SK-N-SH (cell line): ENCODE measurements around the gene CBLN3. TPM values are rescaled to one million over a fixed set of nuclear protein-coding genes. Genes with fewer than 3 reads are reported as not detected.

Experiments used
- CTCF ChIA-PET: fragments of 300-600, 350-600 bp; formaldehyde crosslinking; extraction: SDS; loops from one replicate; lab custom pipeline; 2021; lab: Yijun Ruan, JAX
- POLR2A ChIA-PET: fragments of 350-600 bp; sonication (Branson Sonifier 250); formaldehyde crosslinking; extraction: SDS; loops from one replicate; lab custom pipeline; 2020; ENCODE audit warnings: antibody characterized with exemption, inconsistent platforms; lab: Yijun Ruan, JAX
- DNase-seq: peaks from one replicate; pipeline ENCODE4 v3.0.0; 2012
- H2AFZ ChIP-seq: fragments of 200-600 bp; sonication (generic); 2 replicates; pipeline ENCODE4 v1.8.1; 2016; ENCODE audit warnings: antibody characterized with exemption, mild to moderate bottlenecking, low read depth
- H3F3A ChIP-seq: fragments of 200-600 bp; sonication (generic); replicated peaks from 2 replicates; pipeline ENCODE3; 2016; ENCODE audit warnings: antibody characterized with exemption, mild to moderate bottlenecking; ENCODE audit not compliant: insufficient read depth
- H3K27ac ChIP-seq, 2 experiments: fragments of 200-500 bp in 1 of 2; fragments of 200-600 bp in 1 of 2; sonication (Bioruptor generic) in 1 of 2; sonication (generic), shearing (Covaris generic) in 1 of 2; 2 replicates each; pipeline versions ENCODE4 v1.5.1 to v1.6.1; 2014 to 2016; ENCODE audit warnings: low read depth in 2 of 2, inconsistent platforms in 1 of 2, low read length in 1 of 2, mild to moderate bottlenecking in 1 of 2, mixed read lengths in 1 of 2
- H3K27me3 ChIP-seq: fragments of 200-600 bp; sonication (generic), shearing (Covaris generic); 2 replicates; pipeline ENCODE4 v1.6.1; 2016; ENCODE audit warnings: mixed run types; ENCODE audit not compliant: insufficient read depth
- H3K36me3 ChIP-seq, 2 experiments: fragments of 200-500 bp in 1 of 2; fragments of 200-600 bp in 1 of 2; sonication (Bioruptor generic) in 1 of 2; sonication (generic) in 1 of 2; replicated peaks in 1 of 2; 2 replicates each; pipeline versions ENCODE3 to v1.5.1; 2014 to 2016; ENCODE audit warnings: low read length in 1 of 2, mild to moderate bottlenecking in 1 of 2; ENCODE audit not compliant: insufficient read depth in 2 of 2, control insufficient read depth in 1 of 2
- H3K4me1 ChIP-seq, 2 experiments: fragments of 200-500 bp in 1 of 2; fragments of 200-600 bp in 1 of 2; sonication (Bioruptor generic) in 1 of 2; sonication (generic), shearing (Covaris generic) in 1 of 2; 2 replicates each; pipeline versions ENCODE4 v1.5.1 to v1.6.1; 2014 to 2016; ENCODE audit warnings: low read depth in 1 of 2, low read length in 1 of 2, mixed run types in 1 of 2; ENCODE audit not compliant: insufficient read depth in 2 of 2, control insufficient read depth in 1 of 2
- H3K4me2 ChIP-seq: fragments of 200-600 bp; sonication (generic), shearing (Covaris generic); 2 replicates; pipeline ENCODE4 v1.6.1; 2017; ENCODE audit warnings: mixed run types
- H3K4me3 ChIP-seq, 2 experiments: fragments of 200-500 bp in 1 of 2; fragments of 200-600 bp in 1 of 2; sonication (Bioruptor generic) in 1 of 2; sonication (generic), shearing (Covaris generic) in 1 of 2; 2 replicates each; pipeline versions ENCODE4 v1.5.1 to v1.8.1; 2014 to 2016; ENCODE audit warnings: low read depth in 2 of 2, inconsistent platforms in 1 of 2, low read length in 1 of 2, mild to moderate bottlenecking in 1 of 2, mixed read lengths in 1 of 2, moderate library complexity in 1 of 2
- H3K79me2 ChIP-seq: fragments of 200-600 bp; sonication (generic); 2 replicates; pipeline ENCODE4 v1.8.1; 2017; ENCODE audit warnings: mild to moderate bottlenecking; ENCODE audit not compliant: insufficient read depth
- H3K9ac ChIP-seq: fragments of 200-600 bp; sonication (generic); 2 replicates; pipeline ENCODE4 v1.6.1; 2017; ENCODE audit warnings: mixed run types
- H3K9me2 ChIP-seq: fragments of 200-600 bp; sonication (generic); 2 replicates; pipeline ENCODE4 v1.6.1; 2017; ENCODE audit warnings: mixed run types
- H3K9me3 ChIP-seq: fragments of 200-600 bp; sonication (generic); 2 replicates; pipeline ENCODE4 v1.6.1; 2017; ENCODE audit warnings: mixed run types, mild to moderate bottlenecking, moderate library complexity
- H4K20me1 ChIP-seq: fragments of 200-600 bp; sonication (generic); 2 replicates; pipeline ENCODE4 v1.6.1; 2017; ENCODE audit warnings: mild to moderate bottlenecking, mixed run types; ENCODE audit not compliant: insufficient read depth
- ELF1 ChIP-seq: IDR thresholded peaks from 2 replicates; pipeline ENCODE4 v1.4.0; 2012
- EZH2phosphoT487 ChIP-seq: fragments of 200-600 bp; sonication (generic); IDR thresholded peaks from 2 replicates; pipeline ENCODE4 v1.6.1; 2017; ENCODE audit warnings: low read depth, mixed run types, mild to moderate bottlenecking, antibody characterized with exemption, moderate library complexity, borderline replicate concordance
- FOXJ3 ChIP-seq: sonication (generic); formaldehyde crosslinking; IDR thresholded peaks from 2 replicates; pipeline ENCODE4 v1.5.1; 2020; ENCODE audit warnings: mild to moderate bottlenecking, missing genetic modification reagents
- FOXM1 ChIP-seq: IDR thresholded peaks from 2 replicates; pipeline ENCODE4 v1.4.0; 2012; ENCODE audit warnings: low read depth, mild to moderate bottlenecking
- GABPA ChIP-seq: IDR thresholded peaks from 2 replicates; pipeline ENCODE4 v1.4.0; 2012; ENCODE audit warnings: low read depth, mild to moderate bottlenecking
- MEF2A ChIP-seq: IDR thresholded peaks from 2 replicates; pipeline ENCODE4 v1.4.0; 2012; ENCODE audit warnings: low read depth, borderline replicate concordance
- NFIC ChIP-seq: IDR thresholded peaks from 2 replicates; pipeline ENCODE4 v1.4.0; 2012; ENCODE audit warnings: borderline replicate concordance
- POLR2AphosphoS5 ChIP-seq: IDR thresholded peaks from 2 replicates; pipeline ENCODE4 v1.6.1; 2012; ENCODE audit warnings: low read depth, low read length
- RXRA ChIP-seq: IDR thresholded peaks from 2 replicates; pipeline ENCODE4 v1.4.0; 2012; ENCODE audit warnings: low read depth, mild to moderate bottlenecking, borderline replicate concordance
- TEAD4 ChIP-seq: IDR thresholded peaks from 2 replicates; pipeline ENCODE4 v1.4.0; 2012; ENCODE audit warnings: mild to moderate bottlenecking, borderline replicate concordance; ENCODE audit not compliant: insufficient read depth
- YY1 ChIP-seq: IDR thresholded peaks from 2 replicates; pipeline ENCODE4 v1.4.0; 2012; ENCODE audit warnings: low read depth, mild to moderate bottlenecking
- WGBS: methylation state at CpG from one replicate; pipeline ENCODE4 v1.1.6; 2017; ENCODE audit warnings: low lambda C conversion rate; 5-methylcytosine and 5-hydroxymethylcytosine counted together
- polyA plus RNA-seq, 3 experiments: library from polyadenylated mRNA; depleted of rRNA; stranded (reverse); fragments of >200 nt; gene quantifications; 2 replicates each; pipeline ENCODE4 v1.2.3, GENCODE V29; 2012
- TF ChIP-seq, protein P1 (sequence below): fragments of 150-350 bp; IDR thresholded peaks from 2 replicates; pipeline ENCODE4 v1.6.1; 2016; ENCODE audit warnings: mild to moderate bottlenecking, low read depth, low read length
- TF ChIP-seq, protein P2 (sequence below): IDR thresholded peaks from 2 replicates; pipeline ENCODE4 v1.4.0; 2012; ENCODE audit warnings: low read depth
- TF ChIP-seq, protein P3 (sequence below): IDR thresholded peaks from 2 replicates; pipeline ENCODE4 v1.4.0; 2012; ENCODE audit warnings: low read depth, borderline replicate concordance
- TF ChIP-seq, protein P4 (sequence below): IDR thresholded peaks from 2 replicates; pipeline ENCODE4; 2012

CBLN3 gene
- polyA plus RNA-seq, 1 of the 3 experiments (the other 2 are of a cell fraction) = 1.8 TPM

DNA sequence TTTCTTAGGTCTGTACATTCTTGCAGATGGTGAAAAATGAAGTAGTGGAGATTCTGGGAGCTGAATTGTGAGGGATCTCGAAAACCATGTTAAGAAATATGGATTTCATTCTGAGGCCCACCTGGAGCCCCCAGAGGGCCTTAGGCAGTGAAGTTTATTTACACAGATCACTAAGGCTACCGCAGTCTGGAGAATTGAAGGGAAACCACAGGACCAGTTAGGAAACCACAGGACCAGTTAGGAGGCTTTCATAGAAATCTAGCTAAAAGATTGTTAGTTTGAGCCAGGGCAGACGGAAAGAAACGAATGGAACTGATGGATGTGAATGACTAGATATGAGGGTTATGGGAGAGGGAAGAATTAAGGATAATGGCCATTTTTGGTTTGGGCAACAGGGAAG lies 7.2 kb downstream of the CBLN3 start:
- Histone ChIP-seq H3K9me2 (no peaks in the 10 kb centered on the region), H3K36me3 (no peaks in the 10 kb centered on the region), H3K27me3 (0 out of 2 replicates have a peak, but pooled peaks cover 5% of the 10 kb centered on the region), H3K4me3 (no peak overlapping the region), H3K9ac (no peak overlapping the region), H3K4me2 (no peak overlapping the region), H3F3A (peaks cover 7% of the 10 kb centered on the region), H3K79me2 (no peaks in the 10 kb centered on the region), H4K20me1 (no peaks in the 10 kb centered on the region), H3K4me1 (peaks cover 0 to 14% of the 10 kb centered on the region in 2 experiments; a peak in 3 of 4 replicates), H3K9me3 (no peaks in the 10 kb centered on the region), H2AFZ (no peak overlapping the region), H3K27ac (no peak overlapping the region)
- DNase-seq = no peak
- 74% methylated on average over 4 of the region's 4 CpGs for WGBS
- TF ChIP-seq TEAD4 (no peak), EZH2phosphoT487 (no peak), ELF1 (no peak), YY1 (no peak), GABPA (no peak), RXRA (no peak), POLR2AphosphoS5 (no peak), MEF2A (no peak), FOXM1 (no peak), FOXJ3 (CRISPR knock-in tag) (no peak), NFIC (no peak)
- TF ChIP-seq, protein P1, sequence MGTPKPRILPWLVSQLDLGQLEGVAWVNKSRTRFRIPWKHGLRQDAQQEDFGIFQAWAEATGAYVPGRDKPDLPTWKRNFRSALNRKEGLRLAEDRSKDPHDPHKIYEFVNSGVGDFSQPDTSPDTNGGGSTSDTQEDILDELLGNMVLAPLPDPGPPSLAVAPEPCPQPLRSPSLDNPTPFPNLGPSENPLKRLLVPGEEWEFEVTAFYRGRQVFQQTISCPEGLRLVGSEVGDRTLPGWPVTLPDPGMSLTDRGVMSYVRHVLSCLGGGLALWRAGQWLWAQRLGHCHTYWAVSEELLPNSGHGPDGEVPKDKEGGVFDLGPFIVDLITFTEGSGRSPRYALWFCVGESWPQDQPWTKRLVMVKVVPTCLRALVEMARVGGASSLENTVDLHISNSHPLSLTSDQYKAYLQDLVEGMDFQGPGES = no peak
- TF ChIP-seq, protein P2, sequence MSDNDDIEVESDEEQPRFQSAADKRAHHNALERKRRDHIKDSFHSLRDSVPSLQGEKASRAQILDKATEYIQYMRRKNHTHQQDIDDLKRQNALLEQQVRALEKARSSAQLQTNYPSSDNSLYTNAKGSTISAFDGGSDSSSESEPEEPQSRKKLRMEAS = no peak
- TF ChIP-seq, protein P3, sequence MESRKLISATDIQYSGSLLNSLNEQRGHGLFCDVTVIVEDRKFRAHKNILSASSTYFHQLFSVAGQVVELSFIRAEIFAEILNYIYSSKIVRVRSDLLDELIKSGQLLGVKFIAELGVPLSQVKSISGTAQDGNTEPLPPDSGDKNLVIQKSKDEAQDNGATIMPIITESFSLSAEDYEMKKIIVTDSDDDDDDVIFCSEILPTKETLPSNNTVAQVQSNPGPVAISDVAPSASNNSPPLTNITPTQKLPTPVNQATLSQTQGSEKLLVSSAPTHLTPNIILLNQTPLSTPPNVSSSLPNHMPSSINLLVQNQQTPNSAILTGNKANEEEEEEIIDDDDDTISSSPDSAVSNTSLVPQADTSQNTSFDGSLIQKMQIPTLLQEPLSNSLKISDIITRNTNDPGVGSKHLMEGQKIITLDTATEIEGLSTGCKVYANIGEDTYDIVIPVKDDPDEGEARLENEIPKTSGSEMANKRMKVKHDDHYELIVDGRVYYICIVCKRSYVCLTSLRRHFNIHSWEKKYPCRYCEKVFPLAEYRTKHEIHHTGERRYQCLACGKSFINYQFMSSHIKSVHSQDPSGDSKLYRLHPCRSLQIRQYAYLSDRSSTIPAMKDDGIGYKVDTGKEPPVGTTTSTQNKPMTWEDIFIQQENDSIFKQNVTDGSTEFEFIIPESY = no peak
- TF ChIP-seq, protein P4, sequence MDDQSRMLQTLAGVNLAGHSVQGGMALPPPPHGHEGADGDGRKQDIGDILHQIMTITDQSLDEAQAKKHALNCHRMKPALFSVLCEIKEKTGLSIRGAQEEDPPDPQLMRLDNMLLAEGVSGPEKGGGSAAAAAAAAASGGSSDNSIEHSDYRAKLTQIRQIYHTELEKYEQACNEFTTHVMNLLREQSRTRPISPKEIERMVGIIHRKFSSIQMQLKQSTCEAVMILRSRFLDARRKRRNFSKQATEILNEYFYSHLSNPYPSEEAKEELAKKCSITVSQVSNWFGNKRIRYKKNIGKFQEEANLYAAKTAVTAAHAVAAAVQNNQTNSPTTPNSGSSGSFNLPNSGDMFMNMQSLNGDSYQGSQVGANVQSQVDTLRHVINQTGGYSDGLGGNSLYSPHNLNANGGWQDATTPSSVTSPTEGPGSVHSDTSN = no peak
- CTCF ChIA-PET = interaction anchor here (1.0 to 16.1 kb wide), 8 partner anchors 9 to 90 kb away, joined by 3 to 275 read pairs (median 5); no protein-coding TSS in a partner anchor
- POLR2A ChIA-PET = no interaction called here
